Nephron (organoid): ENCODE results near the gene MAD1L1.

Experiments used
- H3K27ac Mint-ChIP-seq, 3 experiments: 2 replicates each; pipeline ENCODE4 v1.8.0; 2020; ENCODE audit warnings: mixed read lengths in 3 of 3, mild to moderate bottlenecking in 2 of 3, moderate library complexity in 1 of 3
- H3K27me3 Mint-ChIP-seq: 2 replicates; pipeline ENCODE4 v1.8.0; 2021; ENCODE audit warnings: low read depth, mild to moderate bottlenecking, moderate library complexity, mixed read lengths
- H3K36me3 Mint-ChIP-seq: 2 replicates; pipeline ENCODE4 v1.8.0; 2020; ENCODE audit warnings: low read depth, mixed read lengths
- H3K4me1 Mint-ChIP-seq: 2 replicates; pipeline ENCODE4 v1.8.0; 2020; ENCODE audit warnings: mixed read lengths
- H3K4me3 Mint-ChIP-seq, 3 experiments: 2 replicates each; pipeline ENCODE4 v1.8.0; 2020; ENCODE audit warnings: mild to moderate bottlenecking in 3 of 3, mixed read lengths in 3 of 3, moderate library complexity in 2 of 3
- H3K9me3 Mint-ChIP-seq: 2 replicates; pipeline ENCODE4 v1.8.0; 2020; ENCODE audit warnings: mixed read lengths
- TF ChIP-seq, protein P1 (sequence below), 3 experiments: fragments of 200-600 bp; sonication (generic); IDR thresholded peaks; one replicate each; pipeline ENCODE4 v1.5.0; 2021; ENCODE audit warnings: antibody characterized with exemption in 3 of 3; ENCODE audit not compliant: unreplicated experiment in 3 of 3

MAD1L1 gene

GRCh38 chr7:1868516-1869165 lies 364.1 kb downstream of the MAD1L1 start:
- peaks cover 4% of the 10 kb centered on the region for H3K27me3 Mint-ChIP-seq
- H3K4me3 Mint-ChIP-seq: no peak overlapping the region

GRCh38 chr7:1867370-1868260 lies 365.1 kb downstream of the MAD1L1 start:
- H3K27ac Mint-ChIP-seq: no peak overlapping the region
- no peaks in the 10 kb centered on the region for H3K36me3 Mint-ChIP-seq
- TF ChIP-seq, protein P1, sequence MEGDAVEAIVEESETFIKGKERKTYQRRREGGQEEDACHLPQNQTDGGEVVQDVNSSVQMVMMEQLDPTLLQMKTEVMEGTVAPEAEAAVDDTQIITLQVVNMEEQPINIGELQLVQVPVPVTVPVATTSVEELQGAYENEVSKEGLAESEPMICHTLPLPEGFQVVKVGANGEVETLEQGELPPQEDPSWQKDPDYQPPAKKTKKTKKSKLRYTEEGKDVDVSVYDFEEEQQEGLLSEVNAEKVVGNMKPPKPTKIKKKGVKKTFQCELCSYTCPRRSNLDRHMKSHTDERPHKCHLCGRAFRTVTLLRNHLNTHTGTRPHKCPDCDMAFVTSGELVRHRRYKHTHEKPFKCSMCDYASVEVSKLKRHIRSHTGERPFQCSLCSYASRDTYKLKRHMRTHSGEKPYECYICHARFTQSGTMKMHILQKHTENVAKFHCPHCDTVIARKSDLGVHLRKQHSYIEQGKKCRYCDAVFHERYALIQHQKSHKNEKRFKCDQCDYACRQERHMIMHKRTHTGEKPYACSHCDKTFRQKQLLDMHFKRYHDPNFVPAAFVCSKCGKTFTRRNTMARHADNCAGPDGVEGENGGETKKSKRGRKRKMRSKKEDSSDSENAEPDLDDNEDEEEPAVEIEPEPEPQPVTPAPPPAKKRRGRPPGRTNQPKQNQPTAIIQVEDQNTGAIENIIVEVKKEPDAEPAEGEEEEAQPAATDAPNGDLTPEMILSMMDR (IDR thresholded peaks at IDR 0.05; ENCODE audit: unreplicated experiment in 3 of 3): no peak
- no peak overlapping the region for H3K4me3 Mint-ChIP-seq
- peaks cover 8% of the 10 kb centered on the region for H3K4me1 Mint-ChIP-seq
- H3K9me3 Mint-ChIP-seq: no peaks in the 10 kb centered on the region
- H3K27me3 Mint-ChIP-seq: peaks cover 4% of the 10 kb centered on the region

More at GRCh38 chr7:1868516-1869165, 364.1 kb downstream of the MAD1L1 start:
- peaks cover 5% of the 10 kb centered on the region for H3K4me1 Mint-ChIP-seq
- no peak overlapping the region for H3K27ac Mint-ChIP-seq
- TF ChIP-seq, protein P1 (IDR thresholded peaks at IDR 0.05; ENCODE audit: unreplicated experiment in 3 of 3): no peak
- H3K9me3 Mint-ChIP-seq: no peaks in the 10 kb centered on the region
- no peaks in the 10 kb centered on the region for H3K36me3 Mint-ChIP-seq

GRCh38 chr7:1866601-1867000 lies 366.1 kb downstream of the MAD1L1 start:
- Mint-ChIP-seq H3K4me1 (peaks cover 12% of the 10 kb centered on the region), H3K36me3 (no peaks in the 10 kb centered on the region), H3K9me3 (no peaks in the 10 kb centered on the region), H3K27ac (peak overlapping the region in 1 of 3 experiments; percentile 35), H3K4me3 (no peak overlapping the region), H3K27me3 (peaks cover 4% of the 10 kb centered on the region)
- TF ChIP-seq, protein P1 (IDR thresholded peaks at IDR 0.05; ENCODE audit: unreplicated experiment in 3 of 3): no peak

- peaks cover 4% of the 10 kb centered on the region for H3K27me3 Mint-ChIP-seq
- no peak overlapping the region for H3K4me3 Mint-ChIP-seq
- no peaks in the 10 kb centered on the region for H3K9me3 Mint-ChIP-seq
- peak overlapping the region in 1 of 3 experiments; percentile 39 for H3K27ac Mint-ChIP-seq
- H3K4me1 Mint-ChIP-seq: peaks cover 12% of the 10 kb centered on the region
- no peaks in the 10 kb centered on the region for H3K36me3 Mint-ChIP-seq
- TF ChIP-seq, protein P1 (IDR thresholded peaks at IDR 0.05; ENCODE audit: unreplicated experiment in 3 of 3): no peak
Measured at GRCh38 chr7:1865571-1866255, 367.0 kb downstream of the MAD1L1 start.

- H3K9me3 Mint-ChIP-seq: no peaks in the 10 kb centered on the region
- H3K4me3 Mint-ChIP-seq: no peak overlapping the region
- H3K27ac Mint-ChIP-seq: peak overlapping the region in 1 of 3 experiments; percentile 72
- H3K27me3 Mint-ChIP-seq: peaks cover 4% of the 10 kb centered on the region
- TF ChIP-seq, protein P1 (IDR thresholded peaks at IDR 0.05; ENCODE audit: unreplicated experiment in 3 of 3): no peak
- no peaks in the 10 kb centered on the region for H3K36me3 Mint-ChIP-seq
- H3K4me1 Mint-ChIP-seq: peaks cover 12% of the 10 kb centered on the region
Measured at GRCh38 chr7:1865000-1865555, 367.7 kb downstream of the MAD1L1 start.
